ENCODE measurements around the gene CCM2L.
A peak's percentile ranks its signal among the peaks of the same experiment; 100 is the strongest.

The CCM2L gene

GRCh38 chr20:32010101-32010500, at the start of gene CCM2L:
TSS of gene CCM2L (plus strand) at chr20:32010438. CDS start at chr20:32010455, 17 bp downstream.
- no peak for DNase-seq (ENCODE audit: low read depth)

- DNase-seq (ENCODE audit: low read depth): no peak
These were observed 47.5 kb upstream of the CCM2L start for GRCh38 chr20:31962761-31963160.

GRCh38 chr20:31963889-31964288, 46.3 kb upstream of the CCM2L start:
- DNase-seq (ENCODE audit: low read depth): no peak

- DNase-seq (ENCODE audit: low read depth): no peak
These were observed 43.1 kb upstream of the CCM2L start for GRCh38 chr20:31966991-31967655.

- DNase-seq (ENCODE audit: low read depth): no peak
These were observed 42.4 kb upstream of the CCM2L start, which contains the start of gene XKR7 for GRCh38 chr20:31967830-31968249. TSS of gene XKR7 (plus strand) at chr20:31968151. CDS start at chr20:31968176, 25 bp downstream.

GRCh38 chr20:31968291-31969126, 41.7 kb upstream of the CCM2L start:
- DNase-seq (ENCODE audit: low read depth): peak; percentile 13

GRCh38 chr20:31969991-31970390, 40.2 kb upstream of the CCM2L start:
- DNase-seq (ENCODE audit: low read depth): no peak

- DNase-seq (ENCODE audit: low read depth): no peak
These were observed 37.7 kb upstream of the CCM2L start for GRCh38 chr20:31972471-31973021.

- DNase-seq (ENCODE audit: low read depth): no peak
These were observed 35.9 kb upstream of the CCM2L start for GRCh38 chr20:31974296-31974695.

- DNase-seq (ENCODE audit: low read depth): no peak
These were observed 35.2 kb upstream of the CCM2L start for GRCh38 chr20:31974951-31975487.

- DNase-seq (ENCODE audit: low read depth): no peak
These were observed 34.4 kb upstream of the CCM2L start for GRCh38 chr20:31975874-31976273.

GRCh38 chr20:31977080-31977479, 33.2 kb upstream of the CCM2L start:
- DNase-seq (ENCODE audit: low read depth): no peak

- DNase-seq (ENCODE audit: low read depth): no peak
These were observed 30.4 kb upstream of the CCM2L start for GRCh38 chr20:31979713-31980426.

GRCh38 chr20:31981784-31982183, 28.5 kb upstream of the CCM2L start:
- DNase-seq (ENCODE audit: low read depth): no peak

- DNase-seq (ENCODE audit: low read depth): no peak
These were observed 25.2 kb upstream of the CCM2L start for GRCh38 chr20:31984981-31985471.

- no peak for DNase-seq (ENCODE audit: low read depth)
These were observed 22.5 kb upstream of the CCM2L start for GRCh38 chr20:31987744-31988143.

- no peak for DNase-seq (ENCODE audit: low read depth)
These were observed 21.7 kb upstream of the CCM2L start for GRCh38 chr20:31988430-31989015.

- DNase-seq (ENCODE audit: low read depth): no peak
These were observed 21.1 kb upstream of the CCM2L start for GRCh38 chr20:31989030-31989645.

GRCh38 chr20:31990641-31991338, 19.4 kb upstream of the CCM2L start:
- no peak for DNase-seq (ENCODE audit: low read depth)

GRCh38 chr20:31991339-31991705, 18.9 kb upstream of the CCM2L start:
- DNase-seq (ENCODE audit: low read depth): no peak

Data from fibroblast of the conjunctiva (primary cell).